ENCODE measurements around the gene KLHL20. TPM values are rescaled to one million over a fixed set of nuclear protein-coding genes. Genes with fewer than 3 reads are reported as not detected.
"Not testable (repeated sequence)": the region's sequence is repeated elsewhere in the genome, so short reads cannot be mapped to it uniquely, and the experiment has no call there.

Gene KLHL20
- total RNA-seq, 1 donor from 2014 or later: 19.9 TPM

DNA sequence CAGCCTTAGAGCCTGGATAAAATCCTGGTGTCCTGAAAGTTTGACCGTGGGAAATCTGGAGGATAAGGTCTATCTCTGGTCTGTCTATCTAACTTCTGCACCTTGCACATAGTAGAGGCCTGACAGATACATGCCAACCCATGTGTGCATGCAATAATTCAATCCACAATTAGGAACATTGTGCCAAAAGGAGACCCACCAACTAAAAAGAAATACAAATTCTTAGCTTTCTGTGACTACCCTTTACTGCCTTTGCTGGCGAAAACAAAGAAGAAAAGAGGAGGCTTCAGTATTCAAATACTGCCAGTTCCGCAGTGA, 381 bp upstream of the KLHL20 start:
- Mint-ChIP-seq H3K27me3 (peaks cover 5% of the 10 kb centered on the region), H3K9me3 (ENCODE audit: low read depth) (no peaks in the 10 kb centered on the region)

DNA sequence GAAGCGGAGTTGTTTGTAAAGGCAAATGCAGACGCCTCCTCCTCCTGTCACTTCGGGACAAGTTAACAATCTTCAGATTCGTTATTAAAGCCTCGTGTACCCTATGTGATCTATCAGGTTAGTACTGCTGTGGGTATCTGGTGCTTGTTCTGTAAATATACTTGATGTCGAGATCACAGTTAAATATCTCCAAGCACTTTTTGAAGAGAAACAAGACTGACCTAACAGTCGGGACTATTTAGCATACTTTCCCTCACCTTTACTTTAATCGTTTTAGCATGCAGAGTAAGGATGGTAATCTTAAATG, 710 bp downstream of the KLHL20 start:
- Mint-ChIP-seq H3K27ac (peak overlapping the region; percentile 96), H3K4me1 (ENCODE audit: low read depth) (peaks cover 15% of the 10 kb centered on the region), H3K9me3 (ENCODE audit: low read depth) (no peaks in the 10 kb centered on the region), H3K4me3 (ENCODE audit: low read depth) (peak overlapping the region; percentile 96), H3K27me3 (peaks cover 3% of the 10 kb centered on the region), H3K36me3 (ENCODE audit: insufficient read depth) (peaks cover 2% of the 10 kb centered on the region)
- DNase-seq (ENCODE audit: low spot score, unreplicated experiment): no peak
- TF ChIP-seq, protein P1, sequence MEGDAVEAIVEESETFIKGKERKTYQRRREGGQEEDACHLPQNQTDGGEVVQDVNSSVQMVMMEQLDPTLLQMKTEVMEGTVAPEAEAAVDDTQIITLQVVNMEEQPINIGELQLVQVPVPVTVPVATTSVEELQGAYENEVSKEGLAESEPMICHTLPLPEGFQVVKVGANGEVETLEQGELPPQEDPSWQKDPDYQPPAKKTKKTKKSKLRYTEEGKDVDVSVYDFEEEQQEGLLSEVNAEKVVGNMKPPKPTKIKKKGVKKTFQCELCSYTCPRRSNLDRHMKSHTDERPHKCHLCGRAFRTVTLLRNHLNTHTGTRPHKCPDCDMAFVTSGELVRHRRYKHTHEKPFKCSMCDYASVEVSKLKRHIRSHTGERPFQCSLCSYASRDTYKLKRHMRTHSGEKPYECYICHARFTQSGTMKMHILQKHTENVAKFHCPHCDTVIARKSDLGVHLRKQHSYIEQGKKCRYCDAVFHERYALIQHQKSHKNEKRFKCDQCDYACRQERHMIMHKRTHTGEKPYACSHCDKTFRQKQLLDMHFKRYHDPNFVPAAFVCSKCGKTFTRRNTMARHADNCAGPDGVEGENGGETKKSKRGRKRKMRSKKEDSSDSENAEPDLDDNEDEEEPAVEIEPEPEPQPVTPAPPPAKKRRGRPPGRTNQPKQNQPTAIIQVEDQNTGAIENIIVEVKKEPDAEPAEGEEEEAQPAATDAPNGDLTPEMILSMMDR (IDR thresholded peaks at IDR 0.05; ENCODE audit: unreplicated experiment): no peak

More for the DNA sequence above, 381 bp upstream of the KLHL20 start:
- Mint-ChIP-seq H3K36me3 (ENCODE audit: insufficient read depth) (no peaks in the 10 kb centered on the region), H3K4me3 (ENCODE audit: low read depth) (peak overlapping the region; percentile 96), H3K27ac (peak overlapping the region; percentile 96), H3K4me1 (ENCODE audit: low read depth) (peaks cover 15% of the 10 kb centered on the region)
- no peak for DNase-seq (ENCODE audit: low spot score, unreplicated experiment)
- TF ChIP-seq, protein P1 (IDR thresholded peaks at IDR 0.05; ENCODE audit: unreplicated experiment): no peak

DNA sequence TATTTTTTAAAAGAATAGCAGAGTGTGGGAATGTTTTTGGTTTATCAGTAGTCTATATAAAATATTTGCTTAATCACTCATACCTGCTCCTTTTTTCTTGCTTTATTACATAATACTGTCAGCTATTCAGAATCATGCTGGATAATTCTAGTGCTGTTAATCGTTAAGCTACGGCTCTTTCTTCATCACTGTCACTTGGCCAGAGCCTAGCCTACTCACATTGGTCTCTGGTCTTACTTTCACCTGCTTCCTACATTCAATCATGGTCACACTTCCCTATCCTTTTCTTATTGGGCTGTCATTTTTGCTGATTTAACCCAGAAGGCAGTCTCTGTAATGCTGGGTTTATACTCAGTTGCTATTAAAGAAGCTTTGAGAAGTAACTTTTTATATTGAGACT, 2.5 kb downstream of the KLHL20 start:
- TF ChIP-seq, protein P1 (IDR thresholded peaks at IDR 0.05; ENCODE audit: unreplicated experiment): no peak
- Mint-ChIP-seq H3K9me3 (ENCODE audit: low read depth) (no peaks in the 10 kb centered on the region), H3K4me3 (ENCODE audit: low read depth) (peak overlapping the region; percentile 29), H3K27me3 (no peaks in the 10 kb centered on the region), H3K27ac (peak overlapping the region; percentile 6), H3K36me3 (ENCODE audit: insufficient read depth) (peaks cover 8% of the 10 kb centered on the region), H3K4me1 (ENCODE audit: low read depth) (peaks cover 15% of the 10 kb centered on the region)
- DNase-seq (ENCODE audit: low spot score, unreplicated experiment): no peak

DNA sequence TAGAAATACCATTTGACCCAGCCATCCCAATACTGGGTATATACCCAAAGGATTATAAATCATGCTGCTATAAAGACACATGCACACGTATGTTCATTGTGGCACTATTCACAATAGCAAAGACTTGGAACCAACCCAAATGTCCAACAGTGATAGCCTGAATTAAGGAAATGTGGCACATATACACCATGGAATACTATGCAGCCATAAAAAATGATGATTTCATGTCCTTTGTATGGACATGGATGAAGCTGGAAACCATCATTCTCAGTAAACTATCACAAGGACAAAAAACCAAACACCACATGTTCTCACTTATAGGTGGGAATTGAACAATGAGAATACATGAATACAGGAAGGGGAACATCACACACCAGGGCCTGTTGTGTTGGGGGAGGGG, 16.6 kb downstream of the KLHL20 start:
- H3K9me3 Mint-ChIP-seq (ENCODE audit: low read depth): peaks cover 27% of the 10 kb centered on the region
- not testable (repeated sequence) for DNase-seq (ENCODE audit: low spot score, unreplicated experiment); H3K27me3 Mint-ChIP-seq; H3K4me3 Mint-ChIP-seq (ENCODE audit: low read depth); H3K4me1 Mint-ChIP-seq (ENCODE audit: low read depth); H3K27ac Mint-ChIP-seq
- peaks cover 38% of the 10 kb centered on the region for H3K36me3 Mint-ChIP-seq (ENCODE audit: insufficient read depth)

DNA sequence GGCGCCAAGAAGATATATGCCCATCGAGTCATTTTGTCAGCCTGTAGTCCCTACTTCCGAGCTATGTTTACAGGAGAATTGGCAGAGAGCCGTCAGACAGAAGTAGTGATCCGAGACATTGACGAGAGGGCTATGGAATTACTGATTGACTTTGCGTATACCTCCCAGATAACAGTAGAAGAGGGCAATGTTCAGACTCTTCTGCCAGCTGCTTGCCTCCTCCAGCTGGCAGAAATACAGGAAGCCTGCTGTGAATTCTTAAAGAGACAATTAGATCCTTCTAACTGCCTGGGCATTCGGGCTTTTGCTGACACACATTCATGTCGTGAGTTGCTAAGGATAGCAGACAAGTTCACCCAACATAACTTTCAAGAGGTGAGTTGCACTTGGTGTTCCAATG, 19.1 kb downstream of the KLHL20 start:
- DNase-seq (ENCODE audit: low spot score, unreplicated experiment): no peak

DNA sequence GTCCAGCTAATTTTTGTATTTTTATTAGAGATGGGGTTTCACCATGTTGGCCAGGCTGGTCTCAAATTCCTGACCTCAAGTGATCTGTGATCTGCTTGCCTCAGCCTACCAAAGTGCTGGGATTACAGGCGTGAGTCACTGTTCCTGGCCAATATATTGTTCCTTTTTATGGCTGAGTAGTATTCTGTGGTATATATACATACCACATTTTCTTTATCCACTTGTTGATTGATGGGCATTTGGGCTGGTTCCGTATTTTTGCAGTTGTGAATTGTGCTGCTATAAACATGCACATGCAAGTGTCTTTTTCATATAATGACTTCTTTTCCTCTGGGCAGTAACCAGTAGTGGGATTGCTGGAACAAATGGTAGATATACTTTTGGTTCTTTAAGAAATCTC, 21.3 kb downstream of the KLHL20 start:
- H3K4me3 Mint-ChIP-seq (ENCODE audit: low read depth); H3K4me1 Mint-ChIP-seq (ENCODE audit: low read depth); DNase-seq (ENCODE audit: low spot score, unreplicated experiment); H3K27me3 Mint-ChIP-seq; H3K27ac Mint-ChIP-seq: not testable (repeated sequence)
- Mint-ChIP-seq H3K36me3 (ENCODE audit: insufficient read depth) (peaks cover 49% of the 10 kb centered on the region), H3K9me3 (ENCODE audit: low read depth) (peaks cover 23% of the 10 kb centered on the region)

More for the DNA sequence above, 19.1 kb downstream of the KLHL20 start:
- Mint-ChIP-seq H3K27me3 (no peaks in the 10 kb centered on the region), H3K27ac (no peak overlapping the region), H3K4me3 (ENCODE audit: low read depth) (no peak overlapping the region), H3K4me1 (ENCODE audit: low read depth) (no peaks in the 10 kb centered on the region), H3K36me3 (ENCODE audit: insufficient read depth) (peaks cover 39% of the 10 kb centered on the region), H3K9me3 (ENCODE audit: low read depth) (peaks cover 22% of the 10 kb centered on the region)
- TF ChIP-seq, protein P1 (IDR thresholded peaks at IDR 0.05; ENCODE audit: unreplicated experiment): no peak

Data from progenitor cell of endocrine pancreas (in vitro differentiated cells).